HG02642 (cell line): Measurements from ENCODE around the gene KLHL33.

Experiments used
- ATAC-seq: cut with Tn5 transposase; IDR thresholded peaks from one replicate; pipeline ENCODE4 v1.9.1; 2021; ENCODE audit warnings: mild to moderate bottlenecking; ENCODE audit not compliant: unreplicated experiment, poor library complexity

The KLHL33 gene

DNA sequence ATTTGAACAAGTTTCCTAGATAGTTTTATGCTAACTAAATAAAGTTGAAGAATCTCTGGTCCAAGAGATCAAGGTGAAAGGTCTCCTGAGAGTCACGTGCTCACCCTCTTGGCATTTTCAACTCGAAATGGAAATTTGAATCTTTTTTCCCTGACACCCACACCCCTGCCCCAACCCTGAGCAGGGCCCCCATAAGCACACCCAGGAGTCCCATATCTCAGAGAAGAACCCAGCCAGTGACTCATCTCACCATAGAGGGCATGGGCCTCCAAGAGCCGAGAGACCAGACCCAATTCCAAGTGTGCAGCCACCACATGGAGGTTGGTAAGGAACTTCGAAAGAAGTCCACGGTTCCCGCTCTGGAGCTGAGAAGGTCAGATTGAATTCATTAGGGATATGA, 55.3 kb downstream of the KLHL33 start:
- ATAC-seq, result no peak

DNA sequence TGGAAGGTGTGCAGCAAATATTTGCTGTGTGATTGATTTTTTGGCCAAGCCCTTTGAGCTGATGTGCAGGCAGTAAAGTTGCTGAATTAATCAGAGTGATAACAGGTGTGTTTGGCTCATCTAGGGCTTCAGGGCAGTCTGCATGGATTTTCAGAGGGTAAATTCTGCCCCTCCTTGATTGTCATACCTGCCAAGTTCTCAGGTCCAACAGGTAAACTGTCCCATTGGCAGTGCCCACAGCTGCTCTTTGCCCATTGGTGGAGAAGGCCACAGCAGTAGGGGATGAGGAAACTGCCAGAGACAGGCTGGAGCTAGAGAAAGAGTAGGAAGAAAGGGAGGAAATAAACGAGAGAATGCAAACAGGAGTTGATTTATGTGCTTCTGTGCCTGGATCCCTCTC, 56.2 kb downstream of the KLHL33 start:
- no peak for ATAC-seq

- no peak for ATAC-seq
Observed at GRCh38 chr14:20377171-20377570, 58.8 kb downstream of the KLHL33 start.

DNA sequence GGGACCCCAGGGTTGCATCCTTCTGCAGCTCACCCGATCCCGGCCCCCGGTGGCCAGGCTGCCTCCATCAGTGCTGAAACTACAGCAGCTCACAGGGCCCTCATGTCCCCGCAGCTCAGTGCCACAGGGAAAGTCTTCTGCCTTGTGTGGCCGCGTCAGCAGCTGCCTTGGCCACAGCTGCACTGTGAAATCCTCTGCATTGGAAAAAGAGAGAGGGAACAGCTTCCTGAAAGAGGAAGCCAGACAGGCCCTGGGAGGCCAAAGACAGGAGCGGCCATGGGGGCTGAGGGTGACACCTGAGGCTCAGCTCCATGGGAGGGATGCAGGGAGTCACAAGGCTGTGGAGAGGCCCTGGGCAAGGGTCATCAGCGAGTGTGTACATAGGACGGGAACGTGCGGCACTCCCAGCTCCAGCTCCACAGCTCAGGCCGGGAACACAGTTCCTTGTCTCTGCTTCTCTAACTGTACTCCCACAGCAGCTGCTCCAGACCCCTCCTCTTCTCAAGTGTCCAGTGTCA, 59.8 kb downstream of the KLHL33 start:
- ATAC-seq, result no peak
